HG03064 (cell line): ENCODE data around the gene HACD3.
"Not testable (repeated sequence)": the region's sequence is repeated elsewhere in the genome, so short reads cannot be mapped to it uniquely, and the experiment has no call there.

Experiments
- ATAC-seq: cut with Tn5 transposase; IDR thresholded peaks from one replicate; pipeline ENCODE4 v1.9.1; 2021; ENCODE audit warnings: low read depth; ENCODE audit not compliant: unreplicated experiment

HACD3 gene

DNA sequence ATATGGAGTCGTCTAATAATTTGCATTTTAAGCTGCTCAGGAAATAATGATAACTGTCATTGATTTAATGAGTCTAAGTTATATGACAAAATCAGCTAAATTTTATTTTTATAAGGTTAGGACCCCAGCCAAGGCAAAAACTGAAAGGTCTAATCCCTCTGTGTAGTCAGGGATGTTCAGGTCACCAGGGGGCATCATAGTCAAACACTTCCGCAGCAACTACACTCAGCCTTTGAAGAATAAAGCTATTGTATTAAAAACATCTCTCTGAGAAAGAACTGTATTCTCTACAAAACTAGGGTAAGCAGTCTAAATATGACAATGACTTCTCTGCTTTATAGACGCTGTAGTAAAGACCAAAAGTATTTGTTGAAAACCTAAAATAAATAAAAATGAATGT is 65.7 kb downstream of the HACD3 start:
- ATAC-seq: no peak

DNA sequence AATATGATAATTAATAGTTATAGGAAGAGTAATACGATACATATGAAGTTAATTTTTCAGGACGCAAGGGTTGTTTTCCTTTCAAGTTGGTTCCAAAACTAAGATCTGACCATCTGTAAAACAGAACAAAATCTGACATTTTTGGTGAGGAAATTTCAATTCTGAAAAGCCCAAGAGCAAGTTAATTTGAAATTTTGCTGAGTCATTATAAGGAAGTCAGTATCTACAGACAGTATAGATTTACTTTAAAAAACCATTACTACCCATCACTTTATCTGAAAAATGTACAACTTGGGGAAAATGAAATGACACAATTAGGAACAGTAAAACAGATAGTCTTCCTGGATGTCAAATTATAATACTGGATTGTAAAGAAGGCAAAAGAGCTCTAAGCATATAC is 68.2 kb downstream of the HACD3 start:
- ATAC-seq: no peak

DNA sequence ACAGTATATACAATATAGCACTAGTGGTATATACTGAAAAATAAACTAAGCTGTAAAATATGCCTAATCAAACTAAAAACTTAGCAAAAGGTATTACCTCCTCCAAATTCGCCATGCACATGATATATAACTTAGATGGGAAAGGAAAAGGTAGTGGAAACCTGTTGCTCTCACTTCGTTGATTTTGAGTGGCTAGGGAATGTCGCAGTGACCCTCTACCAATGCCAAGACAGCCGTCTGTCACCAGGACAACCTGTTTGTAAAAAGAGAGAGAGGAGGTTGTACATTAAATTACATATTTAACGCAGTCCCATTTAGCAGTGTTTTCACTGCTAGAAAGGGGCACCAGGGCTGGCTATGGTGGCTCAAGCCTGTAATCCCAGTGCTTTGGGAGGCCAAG is 69.4 kb downstream of the HACD3 start:
- ATAC-seq: no peak

DNA sequence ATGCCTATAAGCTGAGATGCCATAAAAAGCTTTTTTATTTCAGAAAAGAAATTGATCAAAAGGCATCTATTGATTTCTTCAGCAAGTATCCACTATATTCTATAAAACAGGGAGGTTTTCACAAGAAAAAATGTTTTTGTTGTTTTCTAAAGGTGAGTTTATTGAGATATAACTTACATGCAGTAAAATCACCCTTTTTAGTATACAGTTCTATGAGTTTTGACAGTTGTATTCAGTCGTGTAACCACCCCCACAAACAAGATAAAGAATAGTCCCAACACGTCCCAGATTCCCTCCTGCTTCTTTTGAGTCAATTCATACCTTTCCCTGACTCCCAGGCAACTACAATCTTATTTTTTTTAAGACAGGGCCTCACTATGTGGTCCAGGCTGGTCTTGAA is 72.9 kb downstream of the HACD3 start:
- no peak for ATAC-seq

GRCh38 chr15:65603559-65603958 is 73.3 kb downstream of the HACD3 start:
- no peak for ATAC-seq

- ATAC-seq: peak; percentile 85
Observed at GRCh38 chr15:65610871-65611718, 80.8 kb downstream of the HACD3 start, which contains the start of gene INTS14. TSS of gene INTS14 (minus strand) at chr15:65611131. CDS start at chr15:65607380, 3,751 bp downstream.

GRCh38 chr15:65611888-65612615 is 81.8 kb downstream of the HACD3 start:
- no peak for ATAC-seq

DNA sequence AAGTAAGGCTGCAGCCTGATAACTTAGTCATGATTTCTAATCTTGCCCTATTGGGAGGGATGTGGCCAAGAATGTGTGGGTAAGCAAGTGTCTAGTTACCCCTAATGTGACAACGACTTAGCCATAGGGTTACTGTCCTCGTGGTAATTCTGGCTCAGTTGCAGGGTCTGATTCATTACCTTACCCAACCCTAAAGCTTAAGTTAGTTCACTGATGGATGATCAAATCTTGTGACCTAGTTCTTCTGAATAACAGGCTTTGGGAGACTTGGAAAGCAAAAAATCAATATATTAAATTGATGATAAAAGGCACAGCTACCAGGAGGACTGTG is 82.3 kb downstream of the HACD3 start:
- ATAC-seq: no peak

DNA sequence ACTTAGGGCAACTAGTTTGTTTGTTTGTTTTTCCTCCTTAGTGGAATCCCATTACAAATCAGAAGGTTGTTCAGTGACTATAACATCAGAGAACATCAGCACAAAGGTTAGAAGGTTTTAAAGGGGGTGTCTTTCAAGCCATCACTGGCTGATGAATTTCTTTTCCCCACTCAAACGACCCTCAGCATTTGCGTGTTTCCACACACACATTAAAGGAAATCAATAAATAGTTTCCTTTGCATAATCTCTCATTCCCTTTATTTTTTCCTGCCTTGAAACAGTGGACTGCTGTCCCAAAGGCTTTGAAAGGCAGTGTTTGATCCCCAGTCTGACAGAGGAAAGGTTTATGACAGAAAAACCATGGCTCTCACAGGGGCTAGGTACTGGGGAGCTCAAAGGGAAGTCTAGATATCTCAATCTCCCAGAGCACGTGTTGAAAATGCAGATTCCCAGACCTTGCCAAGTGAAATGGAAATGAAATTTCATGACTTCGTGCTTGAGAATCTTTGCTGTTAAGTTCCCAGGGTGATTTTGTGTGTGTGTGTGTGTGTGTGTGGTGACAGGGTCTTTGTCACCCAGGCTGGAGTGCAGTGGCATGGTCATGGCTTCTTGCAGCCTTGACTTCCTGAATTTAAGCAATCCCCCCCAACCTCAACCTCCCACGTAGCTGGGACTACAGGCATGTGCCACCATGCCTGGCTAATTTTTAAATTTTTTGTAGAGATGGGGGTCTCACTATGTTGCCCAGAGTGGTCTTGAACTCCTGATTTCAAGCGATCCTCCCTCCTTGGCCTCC is 82.9 kb downstream of the HACD3 start:
- no peak for ATAC-seq

DNA sequence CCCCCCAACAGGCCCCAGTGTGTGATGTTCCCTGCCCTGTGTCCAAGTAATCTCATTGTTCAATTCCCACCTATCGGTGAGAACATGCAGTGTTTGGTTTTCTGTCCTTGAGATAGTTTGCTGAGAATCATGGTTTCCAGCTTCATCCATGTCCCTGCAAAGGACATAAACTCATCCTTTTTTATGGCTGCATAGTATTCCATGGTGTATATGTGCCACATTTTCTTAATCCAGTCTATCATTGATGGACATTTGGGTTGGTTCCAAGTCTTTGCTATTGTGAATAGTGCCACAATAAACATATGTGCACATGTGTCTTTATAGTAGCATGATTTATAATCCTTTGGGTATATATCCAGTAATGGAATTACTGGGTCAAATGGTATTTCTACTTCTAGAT is 85.6 kb downstream of the HACD3 start:
- not testable (repeated sequence) for ATAC-seq

DNA sequence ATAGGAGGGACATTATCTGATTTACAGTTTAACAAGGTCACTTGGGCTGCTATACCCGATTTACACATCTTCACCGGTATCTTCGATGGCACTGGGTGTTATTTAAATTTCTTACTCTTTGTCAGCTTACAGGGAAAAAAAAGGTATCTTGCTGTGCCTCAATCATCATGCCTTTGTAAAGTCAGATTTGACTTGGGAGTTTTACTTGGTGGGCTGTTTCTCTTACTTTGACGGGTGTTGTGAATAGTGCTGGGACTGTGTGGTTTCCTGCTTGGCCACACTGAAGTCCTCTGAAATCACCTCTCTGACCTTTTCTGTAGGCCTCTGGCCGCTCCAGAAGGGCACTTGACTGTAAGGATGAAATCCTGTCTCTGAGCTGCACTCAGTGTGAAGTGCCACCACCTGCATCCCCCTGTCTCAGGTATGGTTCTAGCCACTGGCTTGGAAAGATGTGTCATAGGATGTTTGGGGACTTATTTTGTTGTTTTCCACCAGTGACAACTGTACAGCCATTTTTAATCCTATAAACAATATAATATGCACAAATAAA is 88.4 kb downstream of the HACD3 start:
- ATAC-seq: no peak

GRCh38 chr15:65619626-65620290 is 89.5 kb downstream of the HACD3 start:
- ATAC-seq: no peak

GRCh38 chr15:65620833-65621232 is 90.6 kb downstream of the HACD3 start:
- no peak for ATAC-seq

DNA sequence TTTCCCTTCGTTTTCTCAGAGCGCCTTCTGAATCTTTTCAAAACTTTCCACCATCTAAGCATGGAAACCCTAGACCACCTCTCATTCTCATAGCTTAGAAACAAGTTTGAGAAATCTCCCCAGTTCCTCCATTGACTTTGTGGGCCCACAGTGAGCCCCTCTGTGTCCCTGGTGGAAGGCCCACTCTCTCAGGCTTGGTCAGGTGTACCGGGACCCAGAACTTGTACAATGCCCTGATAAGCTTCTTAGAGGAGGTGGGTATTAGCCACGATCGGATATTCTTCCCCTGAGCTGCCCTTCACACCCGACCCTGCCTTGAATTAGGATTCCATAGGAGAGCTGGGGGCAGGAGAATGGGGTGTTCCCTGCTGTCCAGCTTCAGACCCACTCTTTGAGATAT is 91.4 kb downstream of the HACD3 start, which contains the start of gene SLC24A1:
Gene SLC24A1, plus strand, starts transcription at position 301 of the 400 bp plus-strand sequence. CDS start 2,143 bp downstream, outside the sequence.
- no peak for ATAC-seq

GRCh38 chr15:65623103-65623502 is 92.8 kb downstream of the HACD3 start:
- ATAC-seq: no peak

- ATAC-seq: no peak
Observed at GRCh38 chr15:65626856-65627255, 96.6 kb downstream of the HACD3 start.
